ENCODE measurements around the gene NHERF2. TPM values are rescaled to one million over a fixed set of nuclear protein-coding genes. Genes with fewer than 3 reads are reported as not detected.

The NHERF2 gene
- total RNA-seq, 5 donors from 2014 or later (not counting 1 experiment from before 2014, with no cell fraction given): 2.9 to 6.8 (median 5.8) TPM

GRCh38 chr16:2019518-2019920, 7.2 kb upstream of the NHERF2 start, which contains the start of gene NPW:
Gene NPW, plus strand, starts transcription at chr16:2019785.
- H3K9me3 Mint-ChIP-seq: no peaks in the 10 kb centered on the region
- peaks cover 0 to 55% of the 10 kb centered on the region in 2 experiments for H3K27me3 ChIP-seq (replicated peaks in 1 of 2; ENCODE audit: control insufficient read depth in 2 of 2, extremely low read depth in 1 of 2, insufficient read depth in 2 of 2, low read length in 1 of 2)
- H3K4me1 Mint-ChIP-seq: peaks cover 9 to 20% (median 13%) of the 10 kb centered on the region in 3 donors
- no peaks in the 10 kb centered on the region for H3K9me3 ChIP-seq
- peak within 1 kb of the TSS in 1 of 2 donors; percentile 26 for H3K4me3 ChIP-seq (ENCODE audit: control insufficient read depth in 1 of 2, extremely low read depth in 1 of 2, low read length in 1 of 2)
- ChIA-PET CTCF (no interaction called here), POLR2A (no interaction called here)
- WGBS (ENCODE audit: insufficient coverage): 4% methylated on average over 29 of the region's 33 CpGs
- DNase-seq (peak in 4 of 35 experiments; percentile 18 to 29 (median 25)), ATAC-seq (replicated peaks in 1 of 4) (no peak)
- no peak within 1 kb of the TSS for H3K27ac Mint-ChIP-seq
- H3K36me3 ChIP-seq (ENCODE audit: control insufficient read depth in 2 of 2, extremely low read depth in 1 of 2, insufficient read depth in 1 of 2, low read length in 1 of 2): no peaks in the 10 kb centered on the region
- H3K4me1 ChIP-seq (ENCODE audit: control insufficient read depth in 1 of 2, extremely low read depth in 1 of 2, insufficient read depth in 2 of 2, low read length in 2 of 2): peaks cover 2 to 29% of the 10 kb centered on the region in 2 experiments
- H3K27me3 Mint-ChIP-seq: peaks cover 11 to 34% of the 10 kb centered on the region in 2 donors
- H3K27ac ChIP-seq (ENCODE audit: low read length): no peak within 1 kb of the TSS
- no peaks in the 10 kb centered on the region for H3K36me3 Mint-ChIP-seq
- peak within 1 kb of the TSS in 1 of 3 donors; percentile 56 for H3K4me3 Mint-ChIP-seq

- CTCF ChIA-PET: interaction anchor here in 1 of 2 donors (0.6 to 1.3 kb wide), 2 partner anchors 135 to 807 kb away, joined by 3 read pairs; partner anchors contain the start of gene TRAF7
Observed at GRCh38 chr16:2019921-2020831, 6.5 kb upstream of the NHERF2 start.

GRCh38 chr16:2022723-2023091, 4.0 kb upstream of the NHERF2 start:
- Mint-ChIP-seq H3K9me3 (no peaks in the 10 kb centered on the region), H3K27me3 (peaks cover 11 to 34% of the 10 kb centered on the region in 2 donors), H3K4me1 (peaks cover 13 to 29% (median 16%) of the 10 kb centered on the region in 3 donors), H3K27ac (no peak overlapping the region), H3K36me3 (no peaks in the 10 kb centered on the region), H3K4me3 (peak overlapping the region; percentile 46 to 71 (median 55))
- Histone ChIP-seq H3K36me3 (ENCODE audit: control insufficient read depth in 2 of 2, extremely low read depth in 1 of 2, insufficient read depth in 1 of 2, low read length in 1 of 2) (no peaks in the 10 kb centered on the region), H3K27ac (ENCODE audit: low read length) (no peak overlapping the region), H3K27me3 (replicated peaks in 1 of 2; ENCODE audit: control insufficient read depth in 2 of 2, extremely low read depth in 1 of 2, insufficient read depth in 2 of 2, low read length in 1 of 2) (peaks cover 0 to 69% of the 10 kb centered on the region in 2 experiments), H3K4me3 (ENCODE audit: control insufficient read depth in 1 of 2, extremely low read depth in 1 of 2, low read length in 1 of 2) (peak overlapping the region; percentile 27 to 35), H3K4me1 (ENCODE audit: control insufficient read depth in 1 of 2, extremely low read depth in 1 of 2, insufficient read depth in 2 of 2, low read length in 2 of 2) (peaks cover 2 to 46% of the 10 kb centered on the region in 2 experiments), H3K9me3 (no peaks in the 10 kb centered on the region)
- ChIA-PET POLR2A (interaction anchor here in 1 of 2 donors (0.9 kb wide), 1 partner anchor 133 kb away, joined by 4 read pairs; the partner anchor contains the start of gene TRAF7), CTCF (interaction anchor here (0.6 to 1.5 kb wide), 9 partner anchors 19 to 1915 kb away, joined by 3 to 9 read pairs (median 4); partner anchors contain the start of genes NTHL1 (in 1 of the 2), PKD1 (in 1 of the 2), TRAF7 (in 1 of the 2) and TSC2 (in 1 of the 2))
- DNase-seq (no peak), ATAC-seq (replicated peaks in 1 of 4) (peak; percentile 9 to 23 (median 9))
- 7% methylated on average over 13 of the region's 14 CpGs for WGBS (ENCODE audit: insufficient coverage)

More at GRCh38 chr16:2019921-2020831, 6.5 kb upstream of the NHERF2 start:
- Mint-ChIP-seq H3K4me1 (peaks cover 9 to 20% (median 13%) of the 10 kb centered on the region in 3 donors), H3K36me3 (no peaks in the 10 kb centered on the region), H3K9me3 (no peaks in the 10 kb centered on the region), H3K27ac (no peak overlapping the region), H3K27me3 (peaks cover 11 to 34% of the 10 kb centered on the region in 2 donors), H3K4me3 (peak overlapping the region in 1 of 3 donors; percentile 56)
- no peak overlapping the region for H3K27ac ChIP-seq (ENCODE audit: low read length)
- ATAC-seq (replicated peaks in 1 of 4) (no peak), DNase-seq (no peak)
- no peaks in the 10 kb centered on the region for H3K9me3 ChIP-seq
- POLR2A ChIA-PET: no interaction called here
- 5% methylated on average over 96 of the region's 96 CpGs for WGBS (ENCODE audit: insufficient coverage)
- peak overlapping the region in 1 of 2 donors; percentile 26 for H3K4me3 ChIP-seq (ENCODE audit: control insufficient read depth in 1 of 2, extremely low read depth in 1 of 2, low read length in 1 of 2)
- H3K36me3 ChIP-seq (ENCODE audit: control insufficient read depth in 2 of 2, extremely low read depth in 1 of 2, insufficient read depth in 1 of 2, low read length in 1 of 2): no peaks in the 10 kb centered on the region
- H3K27me3 ChIP-seq (replicated peaks in 1 of 2; ENCODE audit: control insufficient read depth in 2 of 2, extremely low read depth in 1 of 2, insufficient read depth in 2 of 2, low read length in 1 of 2): peaks cover 0 to 59% of the 10 kb centered on the region in 2 experiments
- peaks cover 2 to 29% of the 10 kb centered on the region in 2 experiments for H3K4me1 ChIP-seq (ENCODE audit: control insufficient read depth in 1 of 2, extremely low read depth in 1 of 2, insufficient read depth in 2 of 2, low read length in 2 of 2)

GRCh38 chr16:2023092-2024031, 3.3 kb upstream of the NHERF2 start:
- ChIA-PET POLR2A (no interaction called here), CTCF (interaction anchor here (0.6 to 1.5 kb wide), 9 partner anchors 19 to 1914 kb away, joined by 3 to 9 read pairs (median 3); partner anchors contain the start of genes PKD1 (in 1 of the 2) and TRAF7 (in 1 of the 2))
- Histone ChIP-seq H3K4me3 (ENCODE audit: control insufficient read depth in 1 of 2, extremely low read depth in 1 of 2, low read length in 1 of 2) (peak overlapping the region; percentile 35 to 40), H3K4me1 (ENCODE audit: control insufficient read depth in 1 of 2, extremely low read depth in 1 of 2, insufficient read depth in 2 of 2, low read length in 2 of 2) (peaks cover 2 to 50% of the 10 kb centered on the region in 2 experiments), H3K27ac (ENCODE audit: low read length) (peak overlapping the region; percentile 72), H3K36me3 (ENCODE audit: control insufficient read depth in 2 of 2, extremely low read depth in 1 of 2, insufficient read depth in 1 of 2, low read length in 1 of 2) (no peaks in the 10 kb centered on the region), H3K27me3 (replicated peaks in 1 of 2; ENCODE audit: control insufficient read depth in 2 of 2, extremely low read depth in 1 of 2, insufficient read depth in 2 of 2, low read length in 1 of 2) (peaks cover 0 to 67% of the 10 kb centered on the region in 2 experiments), H3K9me3 (no peaks in the 10 kb centered on the region)
- peaks cover 11 to 31% of the 10 kb centered on the region in 2 donors for H3K27me3 Mint-ChIP-seq
- peaks cover 13 to 32% (median 16%) of the 10 kb centered on the region in 3 donors for H3K4me1 Mint-ChIP-seq
- H3K27ac Mint-ChIP-seq: peak overlapping the region; percentile 77 to 83
- no peaks in the 10 kb centered on the region for H3K36me3 Mint-ChIP-seq
- peak overlapping the region; percentile 48 to 71 (median 66) for H3K4me3 Mint-ChIP-seq
- ATAC-seq (replicated peaks in 1 of 4): peak; percentile 80 to 91 (median 84)
- H3K9me3 Mint-ChIP-seq: no peaks in the 10 kb centered on the region
- WGBS (ENCODE audit: insufficient coverage): 16% methylated on average over 40 of the region's 53 CpGs
- DNase-seq: peak; percentile 82 to 99 (median 92)

GRCh38 chr16:2024032-2024420, 2.7 kb upstream of the NHERF2 start:
- DNase-seq (no peak), ATAC-seq (replicated peaks in 1 of 4) (no peak)
- no peaks in the 10 kb centered on the region for H3K9me3 Mint-ChIP-seq
- peaks cover 13 to 30% (median 16%) of the 10 kb centered on the region in 3 donors for H3K4me1 Mint-ChIP-seq
- peaks cover 2 to 50% of the 10 kb centered on the region in 2 experiments for H3K4me1 ChIP-seq (ENCODE audit: control insufficient read depth in 1 of 2, extremely low read depth in 1 of 2, insufficient read depth in 2 of 2, low read length in 2 of 2)
- H3K4me3 Mint-ChIP-seq: peak overlapping the region in 1 of 3 donors; percentile 32
- CTCF ChIA-PET: interaction anchor here in 1 of 2 donors (0.8 to 1.0 kb wide), 2 partner anchors 117 to 129 kb away, joined by 3 read pairs; no protein-coding TSS in a partner anchor
- POLR2A ChIA-PET: no interaction called here
- H3K27me3 ChIP-seq (replicated peaks in 1 of 2; ENCODE audit: control insufficient read depth in 2 of 2, extremely low read depth in 1 of 2, insufficient read depth in 2 of 2, low read length in 1 of 2): peaks cover 0 to 61% of the 10 kb centered on the region in 2 experiments
- H3K9me3 ChIP-seq: no peaks in the 10 kb centered on the region
- H3K36me3 ChIP-seq (ENCODE audit: control insufficient read depth in 2 of 2, extremely low read depth in 1 of 2, insufficient read depth in 1 of 2, low read length in 1 of 2): no peaks in the 10 kb centered on the region
- H3K27ac ChIP-seq (ENCODE audit: low read length): no peak overlapping the region
- H3K27ac Mint-ChIP-seq: peak overlapping the region in 1 of 2 donors; percentile 52
- H3K36me3 Mint-ChIP-seq: no peaks in the 10 kb centered on the region
- 90% methylated on average over 12 of the region's 12 CpGs for WGBS (ENCODE audit: insufficient coverage)
- no peak overlapping the region for H3K4me3 ChIP-seq (ENCODE audit: control insufficient read depth in 1 of 2, extremely low read depth in 1 of 2, low read length in 1 of 2)
- H3K27me3 Mint-ChIP-seq: peaks cover 8 to 26% of the 10 kb centered on the region in 2 donors
